HG03575 (cell line): ENCODE results near the gene CYP11A1.

Experiments
- ATAC-seq: cut with Tn5 transposase; IDR thresholded peaks from one replicate; pipeline ENCODE4 v1.9.1; 2021; ENCODE audit not compliant: unreplicated experiment, insufficient number of reproducible peaks, low FRiP score; ENCODE audit errors: extremely low read depth

The CYP11A1 gene

DNA sequence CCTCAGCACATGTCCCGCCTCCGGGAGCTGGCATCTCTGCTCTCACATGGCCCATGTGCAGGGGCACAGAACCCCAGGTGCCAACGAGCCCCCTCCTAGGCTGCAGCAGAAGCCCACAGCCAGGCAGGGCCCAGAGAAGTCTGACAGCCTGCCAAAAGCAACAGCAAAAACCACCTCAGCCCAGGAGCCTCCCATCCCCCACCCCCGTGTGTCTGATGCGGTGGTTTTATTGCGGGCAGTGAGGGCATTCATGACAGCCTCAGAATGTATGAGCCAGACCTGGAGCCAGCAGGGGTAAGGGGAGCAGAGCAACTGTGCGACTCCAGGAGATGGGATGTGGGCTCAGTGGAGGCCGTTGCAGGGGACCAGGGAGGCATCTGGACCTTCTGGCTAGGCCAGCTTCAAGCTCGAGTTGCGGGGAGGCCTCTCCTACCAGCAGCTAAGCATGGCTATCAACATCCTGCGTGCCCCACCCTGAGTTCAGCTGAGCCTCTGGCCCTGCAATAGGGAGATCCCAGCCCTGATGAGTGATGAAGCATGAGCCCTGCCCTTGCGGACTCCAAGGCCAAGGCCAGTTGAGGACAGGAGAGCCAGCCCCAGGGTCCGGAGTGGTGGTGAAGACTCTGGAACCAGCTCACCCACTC lies 52.5 kb downstream of the CYP11A1 start:
- no peak for ATAC-seq

DNA sequence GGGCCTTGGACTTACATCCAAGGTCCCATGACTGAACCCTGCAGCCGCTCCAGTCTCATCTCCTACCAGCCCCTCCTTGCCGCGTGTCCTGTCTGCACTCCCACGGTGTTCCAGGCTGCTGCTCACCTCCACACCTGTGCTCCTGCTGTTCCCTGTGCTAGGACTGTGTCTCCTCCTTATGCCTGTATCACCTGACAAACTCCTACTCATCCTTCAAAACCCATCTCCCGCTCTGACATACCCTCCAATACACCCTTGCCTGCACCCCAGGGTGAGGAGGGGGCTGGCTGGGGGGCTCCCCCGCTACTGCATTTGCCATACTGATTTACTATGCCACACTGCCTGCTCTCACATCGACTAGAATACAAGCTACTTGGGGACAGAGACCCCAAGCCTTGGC lies 53.6 kb downstream of the CYP11A1 start:
- ATAC-seq = no peak

DNA sequence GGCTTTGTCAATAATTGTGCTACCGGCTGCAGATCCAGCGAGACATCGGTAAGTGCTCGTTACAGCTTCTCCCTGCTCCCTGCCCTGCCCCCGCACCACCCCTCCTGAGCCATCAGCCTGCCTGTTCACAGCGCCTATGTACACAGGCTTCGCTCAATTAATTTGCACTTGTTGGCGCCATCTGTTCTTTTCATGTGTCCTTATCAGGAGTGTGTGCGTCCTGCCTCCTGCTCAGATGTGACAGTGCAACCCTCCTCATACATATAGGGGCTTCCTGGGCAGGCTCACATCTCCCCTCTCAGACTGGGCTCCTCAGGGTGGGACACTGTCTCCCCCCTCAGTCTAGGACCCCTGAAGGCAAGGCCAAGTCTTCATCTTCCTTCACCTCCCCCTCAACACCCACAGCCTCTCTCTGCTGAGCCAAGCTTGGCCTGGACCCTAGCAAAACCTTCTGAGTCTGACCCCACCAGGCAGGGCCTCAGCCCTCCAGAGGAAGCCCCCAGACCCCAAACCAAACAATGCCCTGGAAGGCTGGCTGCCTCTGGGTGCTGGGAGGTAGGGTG lies 54.9 kb downstream of the CYP11A1 start:
- ATAC-seq = no peak

DNA sequence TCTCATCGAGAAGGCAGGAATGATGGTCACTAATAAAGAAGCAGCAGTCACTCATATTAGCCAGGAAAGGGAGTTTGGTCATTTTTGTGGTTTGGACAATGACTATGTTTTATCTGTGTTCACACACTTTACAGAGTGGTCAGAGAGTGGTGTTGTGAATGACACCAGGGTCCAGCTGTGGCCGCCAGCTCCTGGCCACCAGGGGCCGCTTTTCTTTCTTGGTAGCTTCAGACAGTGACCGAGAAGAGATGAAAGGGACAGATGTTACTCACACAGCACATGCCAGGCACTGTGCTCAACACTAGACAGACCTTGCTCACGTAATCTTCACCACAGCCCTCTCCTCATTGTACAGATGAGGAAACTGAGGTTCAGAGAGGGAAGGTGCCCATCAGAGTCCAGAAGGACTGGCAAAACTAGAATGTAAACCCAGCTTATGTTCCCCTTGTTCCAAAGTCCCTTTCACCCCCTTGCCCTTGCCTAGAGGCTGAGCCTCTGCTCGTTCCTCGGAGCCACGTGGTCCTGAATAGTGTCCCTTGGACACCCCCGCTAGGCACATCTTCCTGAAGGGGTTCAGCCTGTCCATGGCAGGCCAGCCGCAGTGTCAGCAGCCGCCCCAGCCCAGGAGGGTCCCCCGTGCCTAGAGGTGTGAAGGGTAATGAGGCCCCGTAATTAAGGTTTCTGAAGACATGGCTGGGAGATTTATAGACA lies 55.6 kb downstream of the CYP11A1 start:
- no peak for ATAC-seq

DNA sequence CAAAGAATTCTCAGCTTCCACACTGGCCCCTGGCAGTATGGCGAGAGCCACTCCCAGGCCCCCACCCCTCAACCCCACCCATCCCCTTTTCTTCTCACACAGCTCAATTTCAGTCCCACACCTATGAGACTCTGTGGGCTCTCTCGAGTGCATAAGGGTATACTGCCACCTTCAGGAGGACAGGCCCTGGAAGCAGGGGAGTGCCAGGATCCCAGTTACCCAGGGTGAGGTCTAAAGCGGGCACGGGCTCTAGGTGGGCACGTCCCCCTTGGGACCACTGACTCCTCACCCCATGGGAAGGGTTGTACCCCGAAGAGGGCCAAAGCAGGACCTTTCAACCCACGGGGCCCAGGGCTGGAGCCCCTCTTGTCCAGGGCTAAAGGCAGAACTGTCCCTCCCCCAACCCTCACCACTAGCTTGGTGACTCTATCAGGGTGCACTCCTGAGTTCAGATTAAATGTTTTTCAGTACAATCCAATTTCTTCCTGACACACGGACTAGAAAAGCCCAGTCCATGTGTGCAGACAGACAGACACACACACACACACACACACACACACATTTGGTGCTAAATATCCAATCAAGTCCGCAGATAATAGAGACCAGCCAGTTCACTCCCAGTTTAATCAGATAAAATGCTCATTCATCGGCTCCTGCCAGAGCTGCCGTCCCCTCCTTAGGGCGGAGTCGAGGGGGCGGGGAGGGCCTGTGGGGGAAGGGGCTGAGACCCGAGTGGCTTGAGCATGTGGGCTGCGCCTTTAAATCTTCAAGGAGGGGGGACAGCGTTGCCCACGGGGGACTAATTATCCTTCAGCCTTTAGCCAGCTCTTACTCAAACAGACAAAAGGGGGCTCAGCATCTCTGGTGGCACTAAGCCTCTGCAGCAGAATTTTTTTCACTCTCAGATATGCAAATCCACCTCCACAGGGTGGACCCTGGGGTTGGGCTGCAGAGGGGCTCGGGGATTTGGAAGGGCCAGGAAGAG lies 59.3 kb downstream of the CYP11A1 start:
- ATAC-seq = no peak

DNA sequence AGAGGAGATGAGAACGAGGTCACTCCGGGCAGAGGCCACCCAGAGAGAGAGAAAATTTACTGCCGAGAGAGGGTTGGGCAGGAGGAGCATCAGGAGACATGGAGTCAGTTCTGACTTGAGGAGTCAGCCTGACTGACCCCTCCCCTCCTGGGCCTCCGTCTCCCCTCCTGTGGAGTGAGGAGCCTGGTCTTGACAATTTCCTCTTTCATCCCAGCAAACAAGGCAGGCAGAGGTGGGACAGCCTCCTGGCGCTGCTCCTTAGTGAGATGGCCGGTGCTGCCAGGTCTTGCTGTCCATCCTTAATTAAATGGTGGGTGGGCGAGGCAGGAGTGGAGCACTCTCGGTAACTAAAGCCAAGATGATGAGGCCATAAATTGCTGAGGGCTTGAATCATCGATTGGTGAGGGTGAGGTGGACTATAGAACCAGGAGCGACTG lies 60.6 kb downstream of the CYP11A1 start:
- no peak for ATAC-seq

DNA sequence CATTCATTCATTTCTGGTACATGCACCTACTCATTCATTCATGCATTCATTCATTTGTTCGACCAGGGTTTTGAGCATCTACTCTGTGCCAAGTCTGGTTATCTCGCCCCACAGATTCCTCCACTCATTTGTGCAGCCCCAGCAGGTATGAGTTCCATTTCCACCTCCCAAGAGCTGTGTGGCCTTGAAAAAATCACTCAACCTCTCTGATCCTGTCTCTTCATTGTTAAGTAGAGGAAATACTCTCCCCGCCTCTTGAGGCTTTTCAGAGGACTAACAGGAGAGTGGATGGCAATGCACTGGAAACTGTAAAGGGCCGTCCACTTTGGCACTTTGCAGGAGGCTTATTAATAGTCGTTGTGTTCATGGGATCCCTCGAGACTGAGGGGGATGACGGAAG lies 61.8 kb downstream of the CYP11A1 start:
- no peak for ATAC-seq

DNA sequence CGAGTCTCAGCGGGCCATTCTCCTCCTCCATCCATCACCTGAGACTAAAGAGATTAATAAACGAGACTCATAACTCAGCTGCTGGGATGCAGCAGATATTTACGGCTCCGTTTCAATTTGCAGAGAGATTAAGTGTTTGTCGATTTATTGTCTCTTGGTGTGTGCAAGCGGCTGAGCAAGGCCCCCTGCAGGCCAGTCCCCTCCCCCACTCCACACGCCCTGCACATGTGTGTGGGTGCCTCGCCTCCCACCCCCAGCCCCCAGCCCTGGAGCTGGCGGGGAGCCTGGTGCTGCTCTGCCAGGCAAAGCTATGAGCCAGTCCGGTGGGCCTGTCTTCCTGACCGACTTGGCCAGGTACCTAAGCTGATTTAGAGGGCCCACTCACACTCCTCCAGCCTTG lies 63.0 kb downstream of the CYP11A1 start:
- ATAC-seq = no peak

DNA sequence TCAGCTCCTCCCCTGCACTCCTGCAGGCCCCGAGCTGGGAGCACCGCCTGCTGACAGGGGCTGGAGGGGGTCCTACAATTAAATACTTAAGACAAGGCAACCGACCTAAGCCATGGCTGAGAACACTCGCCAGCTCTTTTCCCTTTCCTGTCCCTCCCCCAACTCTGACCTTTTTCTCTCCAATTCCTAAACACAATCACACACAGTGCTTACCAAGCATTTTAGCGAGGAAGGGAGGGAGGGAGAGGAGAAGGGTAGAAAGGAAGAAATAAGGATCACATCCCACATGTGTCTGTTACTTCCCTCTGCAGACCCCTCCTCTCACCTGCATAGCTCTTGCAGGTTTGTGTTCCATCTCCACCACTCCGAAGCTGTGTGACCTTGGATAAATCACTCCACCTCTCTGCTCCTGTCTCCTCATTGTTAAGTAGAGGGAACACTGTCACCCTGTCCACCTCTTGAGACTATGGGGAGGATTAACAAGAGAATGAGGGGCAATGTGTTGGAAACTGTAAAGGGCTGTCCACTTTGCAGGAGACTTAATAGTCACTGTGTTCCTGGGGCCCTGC lies 63.6 kb downstream of the CYP11A1 start:
- no peak for ATAC-seq

DNA sequence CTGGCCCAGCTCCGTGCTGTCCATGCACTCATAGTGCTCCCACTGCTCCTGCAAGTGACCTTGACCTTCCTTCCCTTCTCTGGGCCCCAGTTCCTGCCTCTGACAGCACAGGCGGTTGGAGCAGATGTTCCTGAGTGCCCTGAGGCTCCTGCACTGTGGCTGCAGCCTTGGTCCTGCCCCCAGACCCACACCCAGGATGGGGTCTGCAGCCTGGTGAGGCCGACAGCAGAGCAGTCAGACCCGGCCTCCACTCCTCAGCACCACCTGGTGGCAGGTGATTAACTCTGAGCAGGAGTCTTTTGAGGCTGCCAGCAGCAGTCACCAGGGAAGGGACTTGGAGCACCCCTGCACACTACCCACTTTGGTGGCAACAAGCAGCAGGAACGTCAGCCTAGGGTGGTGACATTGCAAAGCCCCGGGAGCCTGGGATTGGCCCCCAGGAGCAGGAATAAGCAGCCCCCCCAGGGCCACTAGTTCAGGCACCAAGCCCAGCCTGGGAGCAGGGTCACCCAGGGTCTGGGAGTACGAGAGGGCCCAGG lies 64.6 kb downstream of the CYP11A1 start:
- ATAC-seq = no peak

DNA sequence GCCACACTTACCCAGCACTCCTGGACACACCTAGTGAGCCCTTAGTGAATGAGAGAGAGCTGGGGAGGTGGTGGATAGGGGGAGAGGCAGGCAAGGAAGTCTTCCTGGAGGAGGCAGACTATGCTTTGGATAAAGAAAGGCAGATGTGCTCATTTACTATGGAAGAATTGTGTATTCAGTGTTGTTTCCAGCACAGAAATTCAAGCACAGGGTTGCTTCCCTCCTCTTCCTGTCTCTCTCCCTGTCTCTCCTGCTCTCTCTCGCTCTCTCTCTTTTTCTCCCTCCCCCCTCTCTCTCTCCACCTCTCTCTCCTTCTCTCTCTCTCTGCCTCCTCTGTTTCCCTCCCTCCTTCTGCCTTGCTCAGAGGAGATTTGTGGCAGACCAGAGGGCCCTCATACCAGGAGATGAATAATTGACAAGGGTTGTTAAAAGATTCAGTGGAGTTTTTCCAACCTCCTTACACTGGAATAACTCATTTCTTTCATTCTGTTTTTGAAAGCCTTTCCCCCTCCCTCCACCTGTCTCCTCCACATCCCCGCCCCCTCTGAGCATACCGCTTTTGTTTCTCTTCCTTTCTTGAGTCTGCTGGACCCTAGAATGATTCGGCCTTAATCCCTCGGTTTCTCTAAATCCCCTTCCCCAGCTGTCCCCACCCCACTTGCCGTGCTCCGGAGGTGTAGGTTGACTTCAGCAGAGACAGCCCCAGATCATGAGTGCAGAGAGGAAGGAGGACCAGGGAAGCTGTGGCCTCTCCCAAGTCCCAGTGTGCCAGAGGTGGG lies 65.7 kb downstream of the CYP11A1 start:
- no peak for ATAC-seq

DNA sequence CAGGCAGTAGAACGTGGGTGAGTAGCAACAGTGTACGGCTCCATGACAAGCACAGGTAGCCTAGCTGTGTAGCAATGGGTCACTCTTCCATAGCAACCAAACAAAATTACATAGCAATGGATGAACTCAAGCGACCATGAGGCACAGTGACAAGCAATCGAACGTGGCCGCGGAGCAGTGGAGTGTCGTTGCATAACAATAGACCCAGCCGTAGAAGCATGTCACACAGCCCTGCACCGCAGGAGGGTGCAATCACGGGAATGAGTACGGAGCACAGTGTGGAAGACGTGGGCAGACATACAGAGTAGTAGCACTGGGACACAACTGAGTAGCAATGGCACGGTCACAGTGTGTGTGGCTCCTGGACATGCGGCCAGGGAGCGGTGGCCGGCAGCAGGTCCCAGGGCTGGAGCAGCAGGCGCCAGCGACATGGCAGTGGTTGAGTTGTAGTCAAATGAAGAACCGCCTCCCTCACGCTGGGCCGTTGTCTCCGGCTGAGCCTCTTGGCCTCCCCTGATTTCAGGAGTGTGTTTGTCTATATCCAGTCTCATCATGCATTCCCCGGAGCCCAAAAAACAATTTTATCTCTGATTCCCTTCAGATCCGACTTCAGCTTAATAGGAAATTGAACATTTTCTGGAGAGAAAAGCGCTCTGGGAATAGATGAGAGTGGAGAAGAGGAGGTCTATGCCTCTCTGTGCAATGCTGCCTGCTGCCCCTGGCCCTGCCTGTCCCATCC lies 67.2 kb downstream of the CYP11A1 start:
- no peak for ATAC-seq

DNA sequence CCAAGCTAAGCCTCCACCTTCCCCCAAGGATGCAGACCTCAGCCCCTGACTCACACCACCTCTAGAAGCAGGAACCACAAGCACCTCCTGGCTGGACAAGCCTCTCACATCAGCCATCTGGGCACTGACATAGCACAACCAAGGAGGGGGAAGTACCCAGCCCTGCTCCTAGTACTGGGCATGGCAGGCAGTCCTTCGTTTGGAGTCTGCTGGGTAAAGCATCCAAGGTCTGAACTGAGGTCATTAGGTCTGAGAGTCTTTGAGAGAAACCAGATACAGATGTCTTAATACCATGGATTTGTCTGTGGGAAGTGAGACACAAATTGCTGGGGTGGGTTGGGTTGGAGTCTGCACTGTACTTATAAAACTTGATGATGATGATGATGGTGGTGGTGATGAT lies 69.6 kb downstream of the CYP11A1 start:
- ATAC-seq = no peak

DNA sequence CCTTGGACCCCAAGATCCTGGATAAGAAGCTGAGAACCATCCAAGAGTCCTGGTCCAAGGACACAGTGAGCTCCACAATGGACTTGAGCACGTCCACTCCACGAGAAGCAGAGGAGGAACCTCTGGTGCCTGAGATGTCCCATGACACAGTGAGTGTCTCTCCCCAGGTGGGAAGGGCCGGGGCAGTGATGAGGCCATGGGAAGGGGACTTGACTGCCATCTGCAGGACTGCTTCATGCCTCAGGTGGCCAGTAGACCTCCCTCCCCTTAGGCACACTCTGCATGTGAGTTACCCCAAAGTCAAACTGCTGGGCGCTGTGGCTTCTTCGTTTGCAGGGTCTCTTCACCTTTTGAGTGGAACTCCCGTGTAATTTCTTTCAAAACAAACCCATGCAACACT lies 71.6 kb downstream of the CYP11A1 start:
- ATAC-seq = no peak

DNA sequence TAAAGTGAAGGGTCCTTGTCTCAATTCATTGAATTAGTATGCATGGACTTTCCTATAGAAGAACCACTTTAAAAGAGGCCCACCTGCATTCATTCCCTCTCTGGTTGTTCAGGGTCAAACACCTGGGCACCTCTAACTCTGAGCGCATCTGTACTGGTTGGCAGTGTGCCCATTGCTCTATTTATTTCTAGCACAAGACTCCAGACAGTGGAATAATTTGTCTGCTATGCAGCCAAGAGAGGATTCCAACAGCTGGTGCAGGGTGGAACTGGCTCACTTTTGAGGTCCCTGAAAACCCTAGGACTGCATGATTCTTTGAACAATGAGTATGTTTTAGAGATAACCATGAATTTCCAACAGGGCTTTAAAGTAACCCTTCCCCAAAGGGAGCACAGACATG lies 73.4 kb downstream of the CYP11A1 start:
- no peak for ATAC-seq

DNA sequence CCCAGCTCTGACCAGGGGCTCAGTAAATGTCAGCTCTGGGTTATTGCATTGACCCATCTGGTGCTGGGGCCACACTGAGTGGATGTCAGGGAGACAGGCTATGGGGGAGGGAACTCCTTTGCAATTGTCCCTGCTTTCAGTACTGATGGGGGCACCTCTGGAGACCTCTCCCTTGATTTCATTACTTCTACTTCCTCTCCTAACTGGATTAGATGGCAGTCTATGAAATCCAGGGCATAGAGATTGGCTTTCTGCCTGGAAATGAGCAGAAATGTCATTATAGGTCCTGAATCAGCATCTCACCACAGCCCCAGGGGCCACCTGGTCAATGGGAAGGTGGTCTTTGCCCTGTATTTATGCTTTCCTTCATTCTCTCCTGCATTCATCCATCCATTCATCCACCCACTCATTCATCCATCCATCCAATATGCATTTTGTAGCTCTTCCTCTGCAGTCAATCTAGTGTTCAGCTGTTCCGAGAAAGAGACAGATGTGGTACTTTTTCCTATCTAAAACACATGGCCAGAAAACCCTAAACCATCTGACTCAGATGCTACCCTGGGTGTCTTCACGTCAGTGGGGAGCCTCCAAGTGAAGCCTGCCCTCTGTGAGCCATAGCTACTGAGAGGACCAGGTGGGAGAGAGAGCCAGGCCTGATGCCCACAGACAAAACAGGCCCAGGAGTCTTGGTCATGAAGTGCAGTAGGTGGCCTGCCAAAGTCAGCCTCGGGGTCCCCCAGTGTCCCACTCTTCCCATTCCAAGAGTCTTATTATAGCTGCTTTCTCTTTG lies 74.2 kb downstream of the CYP11A1 start:
- ATAC-seq = no peak
